HepG2 (cell line): Measurements from ENCODE around the gene ZMIZ1. TPM values are rescaled to one million over a fixed set of nuclear protein-coding genes. Genes with fewer than 3 reads are reported as not detected.

Experiments
- ATAC-seq: fragments of 200-7000 bp; cut with Tn5 transposase; 3 replicates; pipeline ENCODE4 v1.9.1; 2020; ENCODE audit warnings: mild to moderate bottlenecking, moderate library complexity
- BruUV-seq: library from RNA; stranded (reverse); fragments of 400-500 nt; replicated peaks from 2 replicates; lab custom pipeline; 2021; lab: Mats Ljungman, UMichigan
- CTCF ChIA-PET: fragments of 300-600 bp; formaldehyde crosslinking; extraction: SDS; loops from one replicate; lab custom pipeline; 2021; ENCODE audit warnings: low total read pairs, inconsistent platforms, low intra/inter-chr PET ratio; lab: Yijun Ruan, JAX
- POLR2A ChIA-PET: fragments of 350-600 bp; sonication (Branson Sonifier 250); formaldehyde crosslinking; loops from one replicate; lab custom pipeline; 2020; ENCODE audit warnings: antibody characterized with exemption, inconsistent platforms; lab: Yijun Ruan, JAX
- DNase-seq: peaks from one replicate; pipeline ENCODE4 v3.0.0-alpha.2; 2015; ENCODE audit warnings: low spot score
- FAIRE-seq: peaks from 3 replicates; lab custom pipeline; 2011; peaks lifted over from hg19 to GRCh38; lab: Jason Lieb, UNC
- H2AFZ ChIP-seq: one replicate; pipeline ENCODE4 v1.6.1; 2011; ENCODE audit warnings: low read length, inconsistent platforms
- H3K27ac ChIP-seq: fragments of 300-600 bp; 3 replicates; pipeline ENCODE4 v1.8.0; 2011; ENCODE audit warnings: mixed run types, mild to moderate bottlenecking, mixed read lengths, low read length, inconsistent platforms; ENCODE audit not compliant: insufficient read depth; ENCODE audit errors: extremely low read length
- H3K27me3 ChIP-seq, 2 experiments: fragments of 200-600 bp in 1 of 2; 2 replicates in 1 of 2; 3 replicates in 1 of 2; pipeline versions ENCODE4 v1.6.0 to v1.8.0; 2011; ENCODE audit warnings: low read length in 2 of 2, mild to moderate bottlenecking in 2 of 2, moderate library complexity in 2 of 2, inconsistent platforms in 1 of 2; ENCODE audit not compliant: insufficient read depth in 2 of 2, control insufficient read depth in 1 of 2
- H3K36me3 ChIP-seq, 2 experiments: fragments of 200-600 bp in 1 of 2; replicated peaks in 1 of 2; 2 replicates in 1 of 2; 3 replicates in 1 of 2; pipeline versions ENCODE4 v1.5.1 to v1.8.0; 2011; ENCODE audit warnings: low read length in 2 of 2, inconsistent platforms in 1 of 2; ENCODE audit not compliant: insufficient read depth in 2 of 2, control insufficient read depth in 1 of 2
- H3K4me1 ChIP-seq: 2 replicates; pipeline ENCODE4 v1.5.1; 2012; ENCODE audit warnings: low read length, inconsistent platforms; ENCODE audit not compliant: insufficient read depth
- H3K4me2 ChIP-seq: 2 replicates; pipeline ENCODE4 v1.6.0; 2011; ENCODE audit warnings: low read depth, low read length, inconsistent platforms
- H3K4me3 ChIP-seq, 3 experiments: fragments of 200-600 bp in 1 of 3; sonication (generic), shearing (Covaris generic) in 1 of 3; replicated peaks in 1 of 3; 2 replicates each; pipeline ENCODE4 v1.5.1; 2011 to 2016; ENCODE audit warnings: low read length in 3 of 3, inconsistent platforms in 2 of 3, low read depth in 2 of 3, mild to moderate bottlenecking in 2 of 3, control low read depth in 1 of 3, mixed read lengths in 1 of 3; ENCODE audit not compliant: insufficient read depth in 1 of 3
- H3K79me2 ChIP-seq: one replicate; pipeline ENCODE4 v1.6.1; 2011; ENCODE audit warnings: low read length, inconsistent platforms; ENCODE audit not compliant: insufficient read depth
- H3K9ac ChIP-seq: 2 replicates; pipeline ENCODE4 v1.6.0; 2011; ENCODE audit warnings: mild to moderate bottlenecking, low read depth, low read length, inconsistent platforms; ENCODE audit not compliant: insufficient read depth
- H3K9me3 ChIP-seq: 2 replicates; pipeline ENCODE4 v1.5.1; 2012; ENCODE audit warnings: mild to moderate bottlenecking, low read length
- H4K20me1 ChIP-seq: 2 replicates; pipeline ENCODE4 v1.6.0; 2011; ENCODE audit warnings: inconsistent platforms, mild to moderate bottlenecking, low read length, moderate library complexity; ENCODE audit not compliant: insufficient read depth
- AGO2 ChIP-seq: fragments of 200-400 bp; formaldehyde crosslinking; optimal IDR thresholded peaks from 2 replicates; pipeline ENCODE3; 2017; ENCODE audit warnings: mild to moderate bottlenecking, low read depth, low read length, moderate library complexity
- CCDC6 ChIP-seq: sonication (generic); formaldehyde crosslinking; IDR thresholded peaks from 2 replicates; pipeline ENCODE4 v1.8.1; 2022; ENCODE audit warnings: mild to moderate bottlenecking, missing genetic modification reagents, moderate library complexity
- RARA ChIP-seq: IDR thresholded peaks from 2 replicates; pipeline ENCODE4 v1.6.1; 2016; ENCODE audit warnings: missing genetic modification reagents, missing compliant biosample characterization
- RBM22 ChIP-seq: fragments of 200-400 bp; formaldehyde crosslinking; optimal IDR thresholded peaks from 2 replicates; pipeline ENCODE3; 2017; ENCODE audit warnings: mild to moderate bottlenecking, low read length, moderate library complexity
- WGBS: methylation state at CpG from one replicate; pipeline ENCODE4 v1.1.6; 2017; ENCODE audit warnings: low lambda C conversion rate; 5-methylcytosine and 5-hydroxymethylcytosine counted together
- in situ Hi-C: cut with HindIII; loops from 2 replicates; pipeline ENCODE4 v1.10.0; 2017; ENCODE audit warnings: low pct_unique_long_range_greater_than_20kb; ENCODE audit not compliant: extremely low pct_ligation_motif_present
- intact Hi-C: fragments of 100-400 bp; cut with micrococcal nuclease; formaldehyde crosslinking; loops from one replicate; pipeline ENCODE4 v1.10.0; 2022; ENCODE audit not compliant: unreplicated experiment
- polyA plus RNA-seq, 8 experiments: library from polyadenylated mRNA; depleted of rRNA in 3 of 8; stranded (reverse) in 7 of 8; unstranded in 1 of 8; fragments of >200 nt; fragmentation: Illumina TruSeq in 4 of 8; extraction: Trizol in 4 of 8; gene quantifications; 2 replicates each; pipeline versions ENCODE4 v1.2.1 to v1.2.3, GENCODE V29; 2011 to 2016; ENCODE audit warnings: low read depth in 4 of 8, missing spikeins in 1 of 8, mixed read lengths in 1 of 8; ENCODE audit not compliant: insufficient read depth in 1 of 8
- total RNA-seq, 5 experiments: library from RNA; depleted of rRNA; stranded (reverse); fragments of >200 nt; fragmentation: Illumina TruSeq; extraction: Trizol; gene quantifications; 2 replicates each; pipeline ENCODE4 v1.2.3, GENCODE V29; 2016; ENCODE audit warnings: low read depth in 1 of 5
- TF ChIP-seq, protein P1 (sequence below): sonication (generic); formaldehyde crosslinking; IDR thresholded peaks from 2 replicates; pipeline ENCODE4 v1.5.1; 2020; ENCODE audit warnings: mild to moderate bottlenecking, missing genetic modification reagents, moderate library complexity

Gene ZMIZ1
- total and polyA plus RNA-seq, 2 of the 13 experiments (the other 11 are each of a cell fraction or from before 2014, with no cell fraction given) = 5.3 to 10.2 TPM

DNA sequence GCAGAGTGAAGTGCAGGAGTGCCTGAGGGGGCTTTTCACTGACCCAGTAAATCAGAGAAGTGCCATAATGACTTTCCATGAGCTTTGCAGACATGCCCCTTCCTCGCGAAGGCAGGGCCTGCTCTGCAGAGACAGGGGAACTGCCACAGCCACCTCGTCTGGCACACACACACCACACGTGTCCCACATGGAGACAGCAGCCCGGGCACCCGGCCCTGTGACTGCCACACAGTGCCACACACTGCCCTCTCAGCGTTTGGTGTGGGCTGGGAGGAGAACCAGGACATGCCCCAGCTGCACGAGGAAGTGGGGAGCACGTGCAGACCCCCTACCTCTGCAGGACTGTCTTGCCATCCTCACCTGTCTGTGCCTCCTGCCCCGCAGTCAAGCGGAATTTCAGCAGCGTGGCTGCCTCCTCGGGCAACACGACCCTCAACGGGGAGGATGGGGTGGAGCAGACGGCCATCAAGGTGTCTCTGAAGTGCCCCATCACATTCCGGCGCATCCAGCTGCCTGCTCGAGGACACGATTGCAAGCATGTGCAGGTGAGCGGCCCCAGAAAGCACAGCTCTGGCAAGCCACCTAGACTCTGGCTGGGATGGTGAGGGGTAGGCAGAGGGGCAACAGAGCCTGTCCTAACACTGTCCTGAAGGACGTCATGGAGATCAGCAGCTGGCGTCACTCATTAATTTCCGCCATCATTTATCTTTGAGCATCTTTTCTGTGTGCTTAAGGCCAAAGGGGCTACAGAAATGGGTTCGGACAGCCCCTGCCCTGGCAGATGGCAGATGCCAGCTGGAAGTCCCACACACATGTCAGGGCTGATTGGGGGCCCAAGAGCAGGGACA, 235.1 kb downstream of the ZMIZ1 start:
- BruUV-seq = no TSS peak

More for the DNA sequence above, 235.1 kb downstream of the ZMIZ1 start:
- no peak for FAIRE-seq
- intact Hi-C loops (no loop called here), in situ Hi-C loops (no loop called here)
- Histone ChIP-seq H4K20me1 (no peaks in the 10 kb centered on the region; the same call in 1 of the 2 replicates), H3K4me1 (peaks cover 11% of the 10 kb centered on the region; the same call in 1 of the 2 replicates), H3K79me2 (no peaks in the 10 kb centered on the region), H3K4me2 (no peak overlapping the region), H3K9me3 (no peaks in the 10 kb centered on the region), H2AFZ (no peak overlapping the region), H3K36me3 (peaks cover 68 to 94% of the 10 kb centered on the region in 2 experiments), H3K27me3 (no peaks in the 10 kb centered on the region), H3K9ac (no peak overlapping the region), H3K4me3 (no peak overlapping the region), H3K27ac (no peak overlapping the region)
- ChIA-PET CTCF (no interaction called here), POLR2A (no interaction called here)
- 97% methylated on average over 4 of the region's 25 CpGs for WGBS
- TF ChIP-seq, protein P1, sequence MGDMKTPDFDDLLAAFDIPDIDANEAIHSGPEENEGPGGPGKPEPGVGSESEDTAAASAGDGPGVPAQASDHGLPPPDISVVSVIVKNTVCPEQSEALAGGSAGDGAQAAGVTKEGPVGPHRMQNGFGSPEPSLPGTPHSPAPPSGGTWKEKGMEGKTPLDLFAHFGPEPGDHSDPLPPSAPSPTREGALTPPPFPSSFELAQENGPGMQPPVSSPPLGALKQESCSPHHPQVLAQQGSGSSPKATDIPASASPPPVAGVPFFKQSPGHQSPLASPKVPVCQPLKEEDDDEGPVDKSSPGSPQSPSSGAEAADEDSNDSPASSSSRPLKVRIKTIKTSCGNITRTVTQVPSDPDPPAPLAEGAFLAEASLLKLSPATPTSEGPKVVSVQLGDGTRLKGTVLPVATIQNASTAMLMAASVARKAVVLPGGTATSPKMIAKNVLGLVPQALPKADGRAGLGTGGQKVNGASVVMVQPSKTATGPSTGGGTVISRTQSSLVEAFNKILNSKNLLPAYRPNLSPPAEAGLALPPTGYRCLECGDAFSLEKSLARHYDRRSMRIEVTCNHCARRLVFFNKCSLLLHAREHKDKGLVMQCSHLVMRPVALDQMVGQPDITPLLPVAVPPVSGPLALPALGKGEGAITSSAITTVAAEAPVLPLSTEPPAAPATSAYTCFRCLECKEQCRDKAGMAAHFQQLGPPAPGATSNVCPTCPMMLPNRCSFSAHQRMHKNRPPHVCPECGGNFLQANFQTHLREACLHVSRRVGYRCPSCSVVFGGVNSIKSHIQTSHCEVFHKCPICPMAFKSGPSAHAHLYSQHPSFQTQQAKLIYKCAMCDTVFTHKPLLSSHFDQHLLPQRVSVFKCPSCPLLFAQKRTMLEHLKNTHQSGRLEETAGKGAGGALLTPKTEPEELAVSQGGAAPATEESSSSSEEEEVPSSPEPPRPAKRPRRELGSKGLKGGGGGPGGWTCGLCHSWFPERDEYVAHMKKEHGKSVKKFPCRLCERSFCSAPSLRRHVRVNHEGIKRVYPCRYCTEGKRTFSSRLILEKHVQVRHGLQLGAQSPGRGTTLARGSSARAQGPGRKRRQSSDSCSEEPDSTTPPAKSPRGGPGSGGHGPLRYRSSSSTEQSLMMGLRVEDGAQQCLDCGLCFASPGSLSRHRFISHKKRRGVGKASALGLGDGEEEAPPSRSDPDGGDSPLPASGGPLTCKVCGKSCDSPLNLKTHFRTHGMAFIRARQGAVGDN (CRISPR knock-in tag) = 0 out of 2 replicates have a peak, but pooled peaks have one; percentile 17
- TF ChIP-seq CCDC6 (CRISPR knock-in tag) (no peak), RARA (CRISPR knock-in tag) (no peak), RBM22 (peak; percentile 82), AGO2 (peak; percentile 47)
- no peak for DNase-seq
- no peak for ATAC-seq
